ENCODE data around the gene ITGAV. TPM values are rescaled to one million over a fixed set of nuclear protein-coding genes. Genes with fewer than 3 reads are reported as not detected.
"Not testable (repeated sequence)": the region's sequence is repeated elsewhere in the genome, so short reads cannot be mapped to it uniquely, and the experiment has no call there.

The ITGAV gene
- total RNA-seq = 106 TPM

DNA sequence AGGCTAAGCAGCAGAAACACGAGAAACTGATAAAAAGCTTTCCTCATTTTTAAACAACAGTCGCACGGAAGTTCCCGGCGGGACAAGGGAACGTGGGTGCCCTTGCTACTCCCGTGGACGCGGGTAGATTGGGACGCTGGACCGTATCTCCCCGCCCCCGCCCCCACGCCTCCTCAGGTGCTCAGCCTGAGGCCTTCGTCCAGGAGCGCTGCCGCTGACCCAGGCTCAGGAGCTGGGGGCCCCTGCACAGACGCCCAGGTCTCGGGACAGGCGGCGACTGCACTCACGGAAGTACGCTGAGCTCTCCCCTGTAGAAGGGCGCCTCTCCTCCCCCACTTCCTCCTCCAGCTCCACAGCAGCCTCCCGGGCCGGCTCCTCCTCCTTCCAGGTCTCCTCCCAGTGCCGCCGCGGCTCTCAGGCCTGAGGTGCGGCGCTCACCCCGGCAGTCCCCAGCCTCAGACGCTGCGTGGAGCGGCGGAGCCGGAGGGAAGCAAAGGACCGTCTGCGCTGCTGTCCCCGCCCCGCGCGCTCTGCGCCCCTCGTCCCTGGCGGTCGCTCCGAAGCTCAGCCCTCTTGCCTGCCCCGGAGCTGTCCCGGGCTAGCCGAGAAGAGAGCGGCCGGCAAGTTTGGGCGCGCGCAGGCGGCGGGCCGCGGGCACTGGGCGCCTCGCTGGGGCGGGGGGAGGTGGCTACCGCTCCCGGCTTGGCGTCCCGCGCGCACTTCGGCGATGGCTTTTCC, at the start of gene ITGAV:
Gene ITGAV, plus strand, starts transcription at position 445 of the 738 bp plus-strand sequence. Its CDS starts 283 bp downstream, at position 728.
- peak; percentile 90 for DNase-seq

DNA sequence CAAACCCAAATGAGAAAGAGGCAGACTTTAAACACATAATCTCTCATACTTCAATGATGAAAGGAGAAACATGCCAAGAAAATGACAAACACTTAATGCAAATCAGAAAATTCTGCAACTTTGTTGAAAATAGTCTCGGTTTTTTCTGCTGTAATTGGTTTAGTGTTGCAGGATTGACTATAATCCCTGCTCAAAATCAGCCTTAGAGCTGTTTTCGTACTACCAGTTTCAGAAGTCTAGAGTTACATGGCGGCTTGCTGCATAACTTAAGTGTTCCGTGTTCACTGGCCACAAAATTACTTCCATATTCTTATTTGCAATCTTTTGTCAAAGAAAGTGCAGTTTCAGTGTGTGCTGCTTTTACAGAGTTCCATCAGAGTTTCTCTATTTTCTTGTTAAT, 48.9 kb upstream of the ITGAV start:
- DNase-seq = peak; percentile 12

DNA sequence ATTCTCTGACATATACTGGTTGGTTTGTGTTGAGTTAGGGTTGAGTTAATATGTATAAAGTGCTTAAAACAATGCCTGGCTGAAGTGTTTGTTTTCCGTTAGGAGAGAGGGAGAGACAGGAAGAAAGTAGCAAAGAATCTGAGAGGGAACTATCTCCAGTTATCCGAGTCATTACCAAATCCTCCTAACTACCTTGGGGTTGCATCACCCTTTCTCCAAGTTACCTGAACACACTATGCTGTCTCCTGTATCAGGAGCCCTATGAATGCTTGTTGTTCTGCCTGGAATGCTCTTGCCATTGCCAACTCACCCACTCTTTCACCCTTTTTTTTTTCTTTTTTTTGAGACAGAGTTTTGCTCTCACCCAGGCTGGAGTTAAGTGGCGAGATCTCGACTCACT, 47.9 kb upstream of the ITGAV start:
- DNase-seq = no peak

DNA sequence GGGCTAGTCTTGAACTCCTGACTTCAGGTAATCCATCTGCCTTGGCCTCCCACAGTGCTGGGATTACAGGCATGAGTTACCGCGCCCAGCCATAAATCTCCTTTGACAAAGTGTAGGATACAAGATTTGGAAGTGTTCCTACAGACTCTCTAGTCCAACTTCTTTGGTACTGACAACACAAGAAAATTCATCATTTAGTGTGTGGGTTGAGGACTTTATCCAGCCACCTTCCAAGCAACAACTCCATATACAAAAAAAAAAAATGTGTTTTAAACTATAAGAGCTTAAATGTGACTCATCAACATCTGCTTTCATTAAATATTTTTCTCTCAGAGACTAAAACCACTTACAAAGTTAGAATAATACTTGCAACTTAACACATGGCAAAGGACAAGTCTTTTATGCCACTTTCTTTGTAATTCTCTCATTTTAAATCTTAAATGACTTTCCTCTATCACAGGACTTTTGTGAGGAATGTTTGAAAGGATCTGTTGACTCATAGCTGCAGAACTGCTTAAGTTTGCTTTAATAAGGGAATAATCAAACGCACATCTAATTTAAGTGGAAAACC, 46.2 kb upstream of the ITGAV start:
- DNase-seq = peak; percentile 22

DNA sequence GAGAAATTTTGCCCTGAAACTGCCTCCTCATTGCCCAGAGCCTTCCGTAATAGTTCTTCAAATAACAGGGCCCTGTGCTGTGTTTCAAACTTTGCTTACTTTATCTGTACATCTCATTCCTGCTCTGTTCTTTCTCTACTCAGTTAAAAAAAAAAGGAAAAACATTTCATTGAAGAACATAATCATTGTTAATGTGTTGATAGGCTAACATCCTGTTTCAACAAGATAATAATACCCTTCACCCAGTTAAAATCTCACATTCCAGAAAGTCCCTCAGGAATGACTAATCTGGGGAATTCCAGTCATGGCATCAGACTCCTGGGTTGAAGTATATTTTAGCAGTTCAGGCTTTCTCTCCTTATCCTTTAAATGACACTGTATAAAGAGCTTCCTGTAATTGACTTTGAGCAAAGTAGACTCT, 45.6 kb upstream of the ITGAV start:
- peak; percentile 21 for DNase-seq

DNA sequence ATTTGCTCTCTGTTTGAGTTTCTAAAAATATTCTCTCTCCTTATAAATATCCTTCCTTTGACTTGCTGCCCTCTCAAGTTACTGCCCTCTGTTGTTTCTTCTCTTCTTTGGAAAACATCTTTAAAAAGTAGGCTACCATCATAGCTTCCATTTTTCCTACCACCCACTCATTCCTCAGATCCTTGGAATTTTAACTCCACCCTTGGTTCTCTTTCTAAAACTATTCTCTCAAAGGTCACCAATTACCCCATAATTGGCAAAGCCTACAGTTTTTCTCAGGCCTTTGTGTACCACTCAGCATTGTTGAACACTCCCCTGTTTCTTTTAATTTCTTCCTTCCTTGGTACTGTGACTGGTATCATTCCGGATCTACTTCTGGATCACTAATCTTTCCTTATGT, 43.0 kb upstream of the ITGAV start:
- DNase-seq = no peak

DNA sequence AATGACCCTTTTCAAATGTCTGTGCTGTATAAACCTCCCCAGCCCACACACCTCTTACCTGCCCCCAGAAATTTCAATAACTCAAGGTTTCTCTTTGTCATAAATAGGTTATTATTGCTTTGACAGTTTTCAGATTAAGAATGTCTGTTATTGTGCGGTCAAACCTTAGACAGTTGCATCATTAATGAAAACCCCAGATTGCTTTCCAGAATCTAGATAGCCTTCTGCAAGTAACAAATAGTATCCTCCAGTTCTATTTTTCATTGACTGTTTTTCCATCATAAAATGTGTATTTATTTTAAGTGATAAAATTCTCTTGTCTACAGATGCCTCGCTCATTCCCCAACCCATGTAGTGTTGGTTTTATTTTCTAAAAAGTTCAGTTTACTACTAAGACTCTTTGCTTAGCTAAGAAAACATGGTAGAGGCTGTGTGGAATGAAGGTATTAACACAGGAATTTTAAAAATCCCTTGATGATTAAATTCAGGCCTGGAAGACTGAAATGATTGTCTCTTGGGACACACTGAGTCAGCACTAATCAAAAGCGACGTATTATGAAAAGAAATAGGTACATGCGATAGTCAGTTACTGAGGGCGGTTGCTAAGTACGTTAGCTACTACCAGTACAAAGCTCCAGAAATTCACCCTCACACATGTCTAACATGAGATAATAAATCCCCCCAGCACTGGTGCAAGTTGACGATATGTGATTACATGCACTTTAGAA, 38.4 kb upstream of the ITGAV start:
- no peak for DNase-seq

DNA sequence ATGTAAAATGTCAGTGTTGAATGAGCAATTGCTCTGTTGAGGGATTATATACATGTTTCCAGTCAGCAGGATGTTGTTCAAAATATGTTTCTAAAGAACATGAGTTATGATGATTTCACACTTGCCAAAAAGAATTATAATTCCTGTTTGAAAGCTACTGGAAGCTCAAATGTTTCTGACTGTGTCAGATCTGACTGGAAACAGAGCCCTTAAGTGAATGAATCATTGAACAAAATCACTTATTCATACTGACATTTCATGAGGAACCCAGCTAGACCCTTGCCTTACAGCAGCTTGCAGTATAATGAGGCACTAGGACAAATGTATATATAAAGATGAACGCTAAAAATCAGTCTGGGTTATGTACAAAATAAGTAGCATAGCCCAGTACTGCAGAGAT, 35.4 kb upstream of the ITGAV start:
- DNase-seq = no peak

DNA sequence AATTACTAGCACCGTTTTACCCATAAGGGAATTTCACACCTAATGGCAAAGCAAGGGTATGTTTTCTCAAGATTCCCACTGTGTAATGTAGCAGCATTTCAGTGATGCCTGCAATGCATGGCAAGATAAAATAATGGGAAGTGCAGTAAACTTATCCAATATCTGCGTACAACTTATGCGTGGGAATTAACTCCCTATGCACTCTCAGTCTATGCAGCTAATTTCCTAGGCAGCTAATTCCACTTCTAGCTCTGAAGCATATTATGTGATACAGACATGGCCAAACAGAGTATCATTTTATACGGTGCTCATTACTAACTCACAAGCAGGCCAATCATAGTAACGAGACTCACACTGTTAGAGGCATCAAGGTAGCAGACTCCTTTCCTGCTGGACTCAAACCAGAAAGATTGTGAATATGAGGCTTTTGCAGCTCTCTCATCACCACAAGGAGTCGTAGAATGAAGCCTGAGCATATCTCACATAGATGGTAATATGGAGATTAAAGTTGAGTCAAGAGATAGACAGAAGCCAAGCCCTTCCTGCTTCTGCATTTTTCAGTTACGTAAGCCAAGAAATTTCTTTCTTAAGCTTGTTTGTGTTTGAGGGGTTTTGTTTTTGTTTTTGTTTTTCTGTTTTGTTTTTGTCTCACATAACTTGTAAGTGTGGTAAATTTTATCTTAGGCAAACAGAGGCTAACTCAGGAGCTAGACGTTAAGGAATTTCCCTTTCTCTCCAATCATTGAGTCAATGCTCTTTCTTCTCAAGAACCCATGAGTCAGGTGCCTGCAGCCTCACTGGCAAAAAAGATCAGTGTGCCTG, 34.8 kb upstream of the ITGAV start:
- no peak for DNase-seq

DNA sequence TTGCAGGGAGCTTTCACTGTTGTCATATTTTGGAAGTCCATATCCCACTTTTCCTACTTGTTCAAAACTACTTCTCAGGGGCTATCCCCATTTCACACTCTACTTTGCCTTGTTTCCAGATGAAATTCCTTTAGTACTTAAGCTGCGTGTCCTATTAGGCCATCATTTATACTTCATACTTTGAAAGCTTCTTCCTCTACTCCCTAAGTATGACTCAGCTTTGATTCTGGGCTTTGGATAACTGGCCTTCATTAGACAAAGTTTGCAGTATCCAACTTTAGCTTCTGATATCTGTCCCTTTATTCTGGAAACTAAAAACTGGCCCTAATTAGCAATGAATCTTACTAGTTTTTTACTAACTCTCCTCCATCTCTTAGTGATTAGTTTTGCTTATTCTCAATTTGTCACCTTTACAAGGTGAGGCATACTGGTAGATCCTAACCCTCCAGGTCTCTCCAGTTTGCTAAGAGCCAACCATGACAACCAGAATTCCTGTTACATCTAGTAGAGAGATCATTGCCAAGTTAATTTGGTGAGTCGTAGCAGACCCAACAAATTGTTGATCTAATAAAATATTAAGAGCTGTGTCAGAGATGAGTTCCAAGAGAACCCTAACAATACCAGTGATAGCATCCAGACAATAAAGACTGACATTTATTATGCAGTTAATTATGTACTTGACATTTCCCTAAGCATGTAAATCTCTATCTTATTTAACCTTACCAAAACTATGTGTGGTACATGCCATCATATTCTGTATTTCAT, 31.2 kb upstream of the ITGAV start:
- no peak for DNase-seq

DNA sequence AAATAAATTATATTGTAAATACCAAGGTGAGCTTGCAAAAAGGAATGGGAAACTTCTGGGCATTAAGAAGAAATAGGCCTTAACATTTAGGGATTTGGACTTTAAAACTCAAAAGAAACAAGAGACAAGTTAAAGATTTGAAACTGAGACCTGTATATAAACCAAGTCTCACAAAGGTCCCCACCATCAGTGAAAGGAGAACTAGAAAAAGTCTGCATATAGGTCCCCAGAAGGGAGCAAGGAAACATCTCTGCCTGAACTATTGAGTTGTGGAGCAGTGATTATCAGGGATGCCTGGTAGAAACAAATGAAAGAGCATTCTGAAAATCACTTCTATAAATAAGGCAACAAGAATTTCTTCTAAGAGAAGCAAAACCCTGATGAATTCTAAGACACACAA, 30.5 kb upstream of the ITGAV start:
- no peak for DNase-seq

DNA sequence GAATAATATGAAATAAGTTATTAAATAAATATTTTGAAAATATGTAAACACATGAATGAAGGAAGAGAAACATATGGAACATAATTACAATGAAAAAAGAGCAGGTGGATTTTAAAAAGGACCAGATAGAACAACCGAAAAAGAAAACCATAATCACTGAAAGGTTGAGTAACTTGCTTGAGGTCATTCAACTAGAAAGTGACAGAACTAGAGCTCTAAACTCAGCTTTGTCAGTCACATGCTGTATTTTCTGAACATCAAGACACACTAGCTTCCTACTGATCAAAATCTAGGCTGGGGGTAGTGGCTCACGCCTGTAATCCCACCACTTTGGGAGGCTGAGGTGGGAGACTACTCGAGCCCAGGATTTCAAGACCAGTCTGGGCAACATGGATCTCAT, 30.0 kb upstream of the ITGAV start:
- no peak for DNase-seq

DNA sequence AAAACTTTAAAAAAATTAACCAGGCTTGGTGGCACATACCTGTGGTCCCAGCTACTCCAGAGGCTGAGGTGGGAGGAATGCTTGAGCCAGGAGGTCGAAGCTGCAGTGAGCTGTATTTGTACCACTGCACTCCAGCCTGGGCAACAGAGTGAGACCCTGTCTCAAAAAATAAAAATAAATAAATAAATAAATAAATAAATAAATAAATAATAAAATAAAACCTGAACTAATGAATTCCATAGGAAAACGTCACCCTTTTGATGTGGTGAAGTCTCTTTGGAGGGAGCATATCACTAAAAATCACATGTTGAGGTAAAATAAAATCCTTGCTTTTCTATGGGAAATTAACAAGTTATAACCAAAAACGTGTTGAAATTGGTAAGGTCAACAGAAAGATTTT, 29.6 kb upstream of the ITGAV start:
- no peak for DNase-seq

DNA sequence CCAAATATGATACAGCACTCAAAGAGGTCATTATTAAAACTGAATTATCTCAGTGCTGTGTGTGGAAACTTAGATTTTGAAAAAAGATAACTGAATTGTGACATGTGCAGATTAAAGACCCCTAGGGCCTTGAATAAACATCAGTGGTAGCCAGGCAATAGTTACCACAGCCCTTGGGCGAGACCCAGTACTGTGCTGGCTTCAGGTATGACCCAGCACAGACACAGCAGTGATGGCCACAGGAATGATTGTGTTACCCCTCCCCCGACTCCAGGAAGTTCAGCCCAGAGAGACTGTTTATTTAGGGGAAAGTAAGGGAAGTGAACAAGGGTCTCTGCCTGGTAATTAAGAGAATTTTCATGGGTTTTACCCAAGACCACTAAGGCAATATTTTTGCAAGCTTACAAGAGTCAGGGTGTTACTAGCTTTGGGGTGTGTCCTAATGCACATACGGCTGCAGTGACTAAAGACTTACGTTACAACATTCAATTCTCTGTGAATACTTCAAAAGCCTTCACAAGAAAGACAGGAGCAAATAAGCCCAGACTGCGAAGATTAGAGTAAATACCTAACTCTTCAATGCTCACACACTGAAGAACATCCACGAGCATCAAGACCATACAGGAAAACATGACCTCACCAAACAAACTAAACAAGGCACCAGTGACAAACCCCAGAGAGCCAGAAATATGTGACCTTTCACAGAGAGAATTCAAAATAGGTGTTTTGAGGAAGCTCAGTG, 28.2 kb upstream of the ITGAV start:
- DNase-seq = no peak

DNA sequence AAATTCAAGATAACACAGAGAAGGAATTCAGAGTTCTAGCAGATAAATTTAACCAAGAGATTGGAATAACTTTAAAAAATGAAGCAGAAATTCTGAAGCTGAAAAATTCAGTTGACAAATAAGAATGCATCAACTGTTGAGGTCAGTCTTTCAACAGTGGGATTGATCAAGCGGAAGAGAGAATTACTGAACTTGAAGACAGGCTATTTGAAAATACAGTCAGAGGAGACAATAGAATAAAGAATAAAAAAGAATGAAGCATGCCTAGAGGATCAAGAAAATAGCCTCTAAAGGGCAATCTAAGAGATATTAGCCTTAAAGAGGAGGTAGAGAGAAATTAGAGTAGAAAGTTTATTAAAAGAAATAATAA, 27.7 kb upstream of the ITGAV start:
- no peak for DNase-seq

DNA sequence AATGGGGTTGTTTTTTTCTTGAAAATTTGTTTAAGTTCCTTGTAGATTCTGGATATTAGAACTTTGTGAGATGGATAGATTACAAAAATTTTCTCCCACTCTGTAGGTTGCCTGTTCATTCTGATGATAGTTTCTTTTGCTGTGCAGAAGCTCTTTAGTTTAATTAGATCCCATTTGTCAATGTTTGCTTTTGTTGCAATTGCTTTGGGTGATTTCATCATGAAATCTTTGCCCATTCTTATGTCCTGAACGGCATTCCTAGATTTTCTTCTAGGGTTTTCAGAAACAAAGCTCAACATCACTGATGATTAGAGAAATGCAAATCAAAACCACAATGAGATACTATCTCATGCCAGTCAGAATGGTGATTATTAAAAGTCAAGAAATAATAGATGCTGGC, 21.3 kb upstream of the ITGAV start:
- not testable (repeated sequence) for DNase-seq

DNA sequence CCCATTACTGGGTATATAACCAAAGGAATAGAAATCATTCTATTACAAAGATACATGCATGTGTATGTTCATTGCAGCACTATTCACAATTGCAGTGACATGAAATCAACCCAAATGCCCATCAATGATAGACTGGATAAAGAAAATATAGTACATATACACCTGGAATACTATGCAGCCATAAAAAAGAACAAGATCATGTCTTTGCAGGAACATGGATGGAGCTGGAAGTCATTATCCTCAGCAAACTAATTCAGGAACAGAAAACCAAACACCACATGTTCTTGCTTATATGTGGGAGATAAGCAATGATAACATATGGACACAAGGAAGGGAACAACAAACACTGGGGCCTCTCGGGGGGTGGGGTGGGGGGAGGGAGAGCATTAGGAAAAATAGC, 20.7 kb upstream of the ITGAV start:
- DNase-seq = not testable (repeated sequence)

DNA sequence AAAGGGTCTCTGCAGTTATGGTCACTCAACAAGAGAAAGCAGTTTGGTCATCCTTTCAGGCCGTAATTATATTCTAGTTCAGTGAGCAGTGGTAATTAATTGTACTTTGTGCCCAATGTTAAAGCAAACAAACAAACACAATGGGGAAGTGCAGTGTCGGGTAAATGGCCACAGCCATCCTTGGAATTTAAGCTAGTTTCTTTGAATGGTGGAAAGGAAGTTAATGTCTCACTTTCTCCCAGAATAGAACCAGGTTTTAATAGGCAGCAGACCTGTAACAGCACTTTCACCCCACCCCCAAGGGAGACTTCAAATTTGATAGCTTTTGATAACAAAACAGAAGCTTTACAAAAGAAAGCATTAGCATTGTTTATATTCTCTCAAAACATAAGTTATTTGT, 20.0 kb upstream of the ITGAV start:
- no peak for DNase-seq

DNA sequence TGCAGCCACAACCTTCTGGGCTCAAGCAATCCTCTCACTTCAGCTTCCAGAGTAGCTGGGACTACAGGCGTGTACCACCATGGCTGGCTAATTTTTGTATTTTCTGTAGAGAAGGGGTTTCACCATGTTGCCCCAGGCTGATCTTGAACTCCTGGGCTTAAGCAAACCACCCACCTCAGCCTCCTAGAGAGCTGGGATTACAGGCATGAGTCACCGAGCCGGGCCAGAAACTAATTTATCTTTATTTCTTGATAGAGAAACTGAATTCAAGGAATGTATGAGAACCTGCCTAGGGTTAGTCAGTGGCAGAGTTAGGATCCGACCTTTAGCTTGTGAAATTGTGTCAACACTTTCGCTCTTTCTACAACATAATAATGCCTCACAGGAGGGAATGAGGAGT, 19.3 kb upstream of the ITGAV start:
- no peak for DNase-seq

DNA sequence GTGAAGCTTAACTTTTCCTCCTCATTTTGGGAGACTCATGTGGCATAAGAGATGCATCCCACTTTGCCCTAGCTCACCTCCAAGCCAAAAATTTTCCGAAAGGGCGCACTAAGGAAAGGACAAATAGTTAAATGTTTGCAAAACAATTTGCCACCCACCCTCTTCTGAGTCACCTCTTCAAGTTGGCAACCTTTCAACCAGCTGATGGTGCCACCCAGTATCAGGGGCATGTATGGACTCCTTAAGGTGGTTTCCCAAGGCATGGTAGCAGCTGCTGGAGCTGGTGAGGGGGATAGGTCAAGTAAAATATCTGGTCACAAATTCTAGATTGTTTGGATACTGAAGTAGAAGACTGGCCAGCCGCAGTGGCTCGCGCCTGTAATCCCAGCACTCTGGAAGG, 17.2 kb upstream of the ITGAV start:
- no peak for DNase-seq

DNA sequence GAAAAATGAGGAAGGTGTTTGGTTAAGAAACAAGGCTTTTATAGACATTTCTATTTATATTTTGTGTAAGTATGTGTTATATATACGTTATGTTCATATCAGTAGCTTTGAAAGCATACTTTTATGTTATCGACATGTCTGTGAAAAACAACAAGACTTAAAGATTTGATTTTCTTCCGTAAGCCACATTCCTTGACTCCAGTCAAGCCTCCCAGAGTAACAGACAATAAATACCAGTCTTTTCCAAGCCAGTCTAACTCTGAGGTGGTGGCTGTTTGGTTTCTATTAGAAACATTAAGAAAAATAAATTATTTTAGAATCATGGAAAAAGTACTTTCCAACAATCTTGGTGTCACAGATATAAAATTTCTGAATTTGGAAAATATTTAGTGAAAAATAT, 16.3 kb upstream of the ITGAV start:
- DNase-seq = no peak

Data from skin of body (tissue), 2 donors.